Anterior cingulate cortex (tissue), 58 donors: Measurements from ENCODE around the gene CTBP2.
A peak's percentile ranks its signal among the peaks of the same experiment; 100 is the strongest.

Experiments used
- DNase-seq, 58 donors: peaks; one replicate each; lab custom pipeline; 2025; lab: John Stamatoyannopoulos, UW

CTBP2 gene

GRCh38 chr10:125159932-125160855 lies at the start of gene CTBP2:
Gene CTBP2 (minus strand): TSS chr10:125160563.
- peak in 25 of 58 donors; percentile 19 to 72 (median 55) for DNase-seq

GRCh38 chr10:125209591-125210355 lies 49.4 kb upstream of the CTBP2 start:
- DNase-seq, result peak in 37 of 58 donors; percentile 3 to 64 (median 18)

DNA sequence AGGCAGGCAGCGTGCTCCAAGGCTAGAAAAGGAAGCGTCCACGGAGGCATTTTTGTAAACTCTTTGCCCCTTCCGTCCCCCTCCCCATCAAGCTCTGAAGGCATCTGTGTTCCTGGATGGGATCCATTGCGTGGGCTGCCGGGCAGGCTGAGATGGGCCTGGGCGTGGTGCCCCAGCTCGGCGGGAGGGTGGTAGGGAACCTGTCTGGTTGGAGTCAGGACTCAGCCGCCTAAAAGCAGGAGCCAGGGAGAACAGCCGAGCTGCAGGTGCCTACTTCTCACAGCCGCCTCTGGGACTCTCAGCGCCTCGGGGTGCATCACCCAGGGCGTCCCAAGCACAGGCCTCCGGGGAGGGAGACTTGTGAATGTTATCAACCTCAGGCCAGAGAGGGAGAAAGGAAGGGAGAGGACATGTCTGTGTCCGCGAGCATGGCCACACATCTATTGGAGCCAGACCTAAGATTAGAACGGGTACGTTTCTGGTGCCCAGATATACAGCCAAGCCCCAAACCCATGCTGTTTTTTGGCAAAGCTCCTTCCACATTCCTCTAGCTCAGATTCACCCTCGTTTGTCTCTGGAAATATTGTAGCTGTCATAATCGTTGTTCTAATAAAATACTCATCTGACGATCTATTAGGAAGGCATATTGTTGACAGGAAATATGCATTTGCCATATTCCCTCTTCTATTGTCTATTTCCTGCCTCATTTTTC lies 48.6 kb upstream of the CTBP2 start:
- no peak for DNase-seq

DNA sequence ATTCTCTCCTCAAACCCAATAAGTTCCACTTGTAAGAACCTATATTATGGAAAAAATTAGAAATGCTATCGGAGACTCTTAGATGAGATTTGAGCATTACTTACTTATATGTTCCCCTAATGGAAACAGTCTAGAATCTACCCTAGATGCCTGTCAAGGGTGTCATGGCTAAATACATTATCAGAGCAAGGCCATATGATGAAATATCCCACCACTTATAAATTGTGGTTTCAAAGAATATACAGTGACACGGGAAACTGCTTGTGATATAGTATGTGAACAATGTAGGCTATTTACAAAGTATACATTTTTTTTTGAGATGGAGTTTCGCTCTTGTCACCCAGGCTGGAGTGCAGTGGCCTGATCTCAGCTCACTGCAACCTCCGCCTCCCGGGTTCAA lies 46.3 kb upstream of the CTBP2 start:
- DNase-seq, result no peak

DNA sequence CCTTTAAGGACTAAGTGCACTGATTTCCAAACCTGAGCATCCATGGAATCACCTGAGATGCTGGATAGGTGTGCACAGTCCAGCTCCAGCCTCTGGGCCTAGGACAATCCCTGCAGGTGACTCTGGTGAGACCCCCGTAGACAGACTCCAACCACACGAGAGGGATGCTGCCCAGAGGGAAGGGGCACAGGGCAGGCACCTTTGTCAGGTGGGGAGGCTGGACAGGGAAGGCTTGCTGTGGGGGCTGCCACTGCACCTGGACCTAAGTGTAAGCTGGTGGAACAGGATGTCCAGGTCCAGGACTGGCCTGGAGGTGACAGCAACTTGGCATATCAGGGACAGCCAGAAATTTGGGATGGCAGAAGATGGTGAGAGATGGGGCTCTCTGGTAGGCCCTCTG lies 45.1 kb upstream of the CTBP2 start:
- DNase-seq, result no peak

GRCh38 chr10:125204400-125204799 lies 44.0 kb upstream of the CTBP2 start:
- no peak for DNase-seq

DNA sequence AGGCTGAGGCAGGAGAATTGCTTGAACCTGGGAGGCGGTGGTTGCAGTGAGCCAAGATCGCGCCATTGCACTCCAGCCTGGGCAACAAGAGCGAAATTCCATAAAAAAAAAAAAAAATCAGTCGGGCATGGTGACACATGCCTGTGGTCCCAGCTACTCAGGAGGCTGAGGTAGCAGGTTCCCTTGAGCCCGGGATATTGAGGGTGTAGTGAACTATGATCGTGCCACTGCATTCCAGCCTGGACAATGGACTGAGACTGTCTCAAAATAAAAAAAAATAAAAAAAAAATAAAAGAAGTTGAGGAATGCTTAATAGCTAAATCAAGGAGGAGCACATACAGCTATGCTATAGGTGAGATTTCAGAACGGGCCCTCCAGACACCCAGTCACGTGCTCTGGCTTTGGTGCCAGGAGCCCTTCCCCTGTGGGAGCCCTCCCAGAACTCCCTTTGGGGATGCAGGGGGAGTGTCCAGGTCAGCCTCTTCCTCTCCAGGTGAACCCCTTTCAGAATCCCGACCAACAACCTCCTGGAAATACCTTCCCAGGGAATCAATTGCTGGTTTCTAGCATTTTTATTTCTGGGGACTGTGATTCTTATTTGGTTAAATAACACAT lies 42.9 kb upstream of the CTBP2 start:
- no peak for DNase-seq

DNA sequence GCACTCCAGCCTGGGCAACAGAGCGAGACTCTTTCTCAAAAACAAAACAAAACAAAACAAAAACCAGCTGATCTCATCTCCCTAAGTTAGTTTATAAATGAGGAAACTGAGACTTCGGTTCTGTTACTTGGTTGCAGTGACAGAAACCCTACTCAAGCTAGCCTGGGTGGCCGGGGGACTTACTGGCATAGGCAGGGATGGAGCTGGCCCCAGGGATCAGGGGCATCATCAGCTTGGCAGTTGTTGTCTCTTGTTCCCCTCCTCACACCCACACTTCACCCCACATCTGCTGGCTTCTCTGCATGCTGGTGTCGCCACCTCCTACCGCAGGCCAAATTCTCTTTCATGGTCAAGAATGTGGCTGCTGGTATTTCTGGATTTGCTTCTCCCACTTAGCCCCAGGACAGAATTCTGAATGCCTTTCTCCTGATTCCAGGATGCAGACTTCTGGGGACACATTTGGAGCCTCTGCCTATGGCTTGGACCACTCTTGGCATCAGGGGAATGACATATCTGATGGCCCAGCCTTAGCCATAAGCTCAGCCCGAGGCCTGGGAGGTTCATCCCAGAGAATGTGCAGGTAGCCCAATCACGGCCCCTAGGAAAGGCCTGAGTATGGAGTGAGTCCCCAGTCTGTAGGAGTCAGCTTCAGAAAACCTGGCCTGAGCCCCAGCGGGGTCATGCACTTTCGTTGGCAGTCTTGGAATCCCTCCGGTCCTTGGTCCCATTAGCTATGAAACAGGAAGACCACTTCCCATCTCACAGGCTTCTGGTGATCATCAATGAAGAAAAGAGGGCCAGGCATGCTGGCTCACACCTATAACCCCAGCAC lies 41.6 kb upstream of the CTBP2 start:
- no peak for DNase-seq

- no peak for DNase-seq
These were observed 40.8 kb upstream of the CTBP2 start for GRCh38 chr10:125201108-125201524.

GRCh38 chr10:125200396-125200795 lies 40.0 kb upstream of the CTBP2 start:
- DNase-seq, result no peak

GRCh38 chr10:125199270-125199669 lies 38.9 kb upstream of the CTBP2 start:
- no peak for DNase-seq

GRCh38 chr10:125194814-125195213 lies 34.5 kb upstream of the CTBP2 start:
- no peak for DNase-seq

- no peak for DNase-seq
These were observed 33.0 kb upstream of the CTBP2 start for GRCh38 chr10:125193306-125193877.

GRCh38 chr10:125192620-125193019 lies 32.3 kb upstream of the CTBP2 start:
- DNase-seq, result no peak

DNA sequence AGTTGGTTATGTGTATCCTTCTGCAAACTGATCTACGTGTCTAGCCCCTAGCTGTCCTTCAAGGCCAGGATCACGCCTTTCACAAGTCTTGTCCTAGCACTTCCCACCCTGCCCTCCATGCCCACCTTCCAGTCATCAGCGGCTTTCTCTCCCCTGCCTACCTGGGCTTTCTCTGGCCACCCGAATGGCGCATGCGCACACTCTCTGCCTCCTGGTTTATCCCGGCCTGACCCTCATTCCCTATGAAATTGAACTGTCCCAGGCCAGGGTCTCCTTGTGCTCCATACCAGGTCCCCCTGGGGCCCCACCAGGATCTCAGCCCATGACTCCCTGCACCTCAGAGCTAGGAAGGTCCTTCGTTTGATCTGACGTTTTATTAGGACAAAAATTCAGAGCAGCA lies 31.6 kb upstream of the CTBP2 start:
- no peak for DNase-seq

DNA sequence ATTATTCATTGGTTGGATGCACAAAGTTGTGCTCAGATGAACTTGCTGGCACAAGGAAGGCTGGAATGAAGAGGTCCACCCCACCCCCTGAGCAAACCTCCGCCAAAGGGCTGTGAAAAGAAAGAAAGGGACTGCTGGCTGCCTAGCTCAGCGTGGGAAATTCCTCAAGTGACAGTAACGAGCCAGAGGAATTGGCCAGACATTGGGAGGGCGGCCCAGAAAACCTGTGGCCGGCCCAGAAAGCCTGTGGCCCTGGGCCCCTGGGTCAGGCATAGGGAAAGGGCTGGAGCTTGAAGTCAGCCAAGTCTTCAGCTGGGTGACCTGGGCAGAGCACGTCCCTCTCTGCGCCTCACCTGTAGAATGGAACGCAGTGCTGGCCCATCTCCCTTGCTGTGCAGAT lies 30.6 kb upstream of the CTBP2 start:
- DNase-seq, result peak in 33 of 58 donors; percentile 3 to 69 (median 22)

GRCh38 chr10:125190414-125190813 lies 30.1 kb upstream of the CTBP2 start:
- no peak for DNase-seq

DNA sequence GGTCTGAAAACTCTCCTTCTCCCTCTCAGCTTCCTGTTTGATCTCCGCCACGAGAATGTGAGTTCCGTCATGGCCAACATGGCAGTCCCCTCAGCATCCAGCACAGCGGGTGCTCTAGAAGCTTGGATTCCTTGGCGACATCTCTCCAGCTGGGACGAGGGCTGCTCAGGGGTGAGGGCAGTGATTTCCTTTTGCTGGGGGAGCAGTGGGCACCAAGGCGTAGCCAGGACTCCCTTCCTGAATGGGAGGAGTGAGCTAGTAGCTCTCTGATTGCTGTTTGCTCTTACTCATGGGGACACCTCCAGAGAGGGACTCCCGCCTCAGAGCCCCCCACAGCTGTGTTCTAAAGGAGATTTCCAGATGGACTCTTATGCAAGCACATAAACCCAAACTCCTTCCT lies 28.8 kb upstream of the CTBP2 start:
- DNase-seq, result no peak
